Measurements from ENCODE around the gene C11orf97.
A peak's percentile ranks its signal among the peaks of the same experiment; 100 is the strongest.
"Not testable (repeated sequence)": the region's sequence is repeated elsewhere in the genome, so short reads cannot be mapped to it uniquely, and the experiment has no call there.

C11orf97 gene, protein sequence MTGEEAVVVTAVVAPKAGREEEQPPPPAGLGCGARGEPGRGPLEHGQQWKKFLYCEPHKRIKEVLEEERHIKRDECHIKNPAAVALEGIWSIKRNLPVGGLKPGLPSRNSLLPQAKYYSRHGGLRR

GRCh38 chr11:94511932-94512781 is at the start of gene C11orf97:
Gene C11orf97, plus strand, starts transcription at chr11:94512461. Its CDS starts 68 bp downstream, at chr11:94512529.
- no peak for DNase-seq

DNA sequence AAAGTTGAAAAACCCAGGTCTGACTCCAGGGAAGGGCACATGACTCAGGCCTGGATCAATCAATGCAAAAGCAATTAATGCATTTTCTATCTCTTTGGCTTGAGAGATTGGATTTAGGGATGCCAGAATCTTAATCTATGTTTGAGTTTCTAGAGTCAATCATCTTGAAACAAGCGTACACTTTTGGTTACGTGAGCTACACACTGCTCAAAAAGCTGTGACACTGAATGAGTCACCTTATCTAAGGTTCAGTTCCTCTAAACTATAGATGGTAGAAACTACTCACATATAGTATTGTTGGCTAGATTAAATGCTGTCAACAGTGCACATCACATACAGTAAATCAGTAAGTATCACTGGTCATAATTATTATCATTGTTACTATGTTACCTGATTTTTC is 42.8 kb upstream of the C11orf97 start:
- DNase-seq, result no peak

DNA sequence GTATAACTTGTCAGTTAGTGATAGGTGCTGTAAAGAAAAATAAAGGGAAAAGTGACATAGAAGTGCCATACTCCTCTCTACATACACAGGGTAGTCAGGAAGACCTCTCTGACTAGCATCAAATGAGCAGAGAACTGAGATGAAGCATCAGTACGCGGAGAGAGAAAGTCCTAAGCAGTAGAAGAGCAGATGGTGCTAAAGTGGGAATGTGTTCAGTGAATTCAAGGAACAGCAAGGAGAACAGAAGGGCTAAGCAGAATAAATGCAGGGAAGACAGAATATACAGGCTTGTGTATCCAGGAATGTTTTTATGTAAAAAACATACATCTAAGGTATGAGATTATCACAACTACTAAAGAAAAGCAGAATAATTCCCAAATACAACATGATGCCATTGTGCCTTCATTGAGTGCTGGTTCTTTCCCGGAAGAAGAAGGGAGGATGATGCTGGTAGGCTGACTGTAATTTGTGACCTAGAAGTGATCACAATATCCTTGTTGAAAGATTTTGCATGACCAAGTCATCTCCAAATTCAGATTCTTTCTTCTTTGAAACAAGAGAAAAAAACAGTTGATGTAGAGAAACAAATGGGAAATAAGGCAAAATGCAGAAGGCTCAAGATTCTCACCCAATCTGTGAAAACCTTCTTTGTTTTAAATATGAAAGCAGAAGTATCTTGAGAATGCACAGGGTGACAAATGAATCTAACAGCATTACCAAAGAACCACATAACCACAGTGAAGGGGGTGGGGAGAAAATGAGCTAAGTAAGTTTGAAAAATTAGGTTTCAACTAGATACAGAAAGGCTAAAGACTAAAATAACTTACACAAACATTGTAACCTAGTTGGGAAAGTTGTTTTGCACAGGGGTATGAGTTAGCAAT is 39.1 kb upstream of the C11orf97 start:
- DNase-seq, result no peak

DNA sequence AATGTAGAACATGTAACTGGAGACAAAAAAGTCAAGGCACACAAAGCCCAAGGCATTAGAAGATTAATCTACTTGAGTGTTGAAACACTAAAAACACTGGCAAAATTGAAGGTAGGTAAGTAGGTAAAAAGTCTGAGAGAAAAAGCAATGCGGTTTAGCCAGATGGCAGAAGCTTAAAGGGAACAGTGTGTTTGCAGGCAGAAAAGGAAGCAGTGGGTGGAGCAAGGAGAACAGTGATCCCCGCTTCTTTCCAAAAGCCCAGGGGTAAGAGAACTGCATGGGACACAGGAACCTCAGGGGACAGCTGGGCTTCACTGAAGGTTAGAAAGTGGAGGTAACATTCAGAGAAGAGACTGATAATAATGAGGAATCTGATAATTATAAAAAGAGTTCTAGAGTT is 34.6 kb upstream of the C11orf97 start:
- no peak for DNase-seq

GRCh38 chr11:94481342-94481741 is 30.9 kb upstream of the C11orf97 start:
- DNase-seq, result no peak

GRCh38 chr11:94486068-94486467 is 26.2 kb upstream of the C11orf97 start:
- no peak for DNase-seq

GRCh38 chr11:94493281-94494125 is 18.8 kb upstream of the C11orf97 start, which contains the start of the genes ANKRD49 and MRE11:
Gene ANKRD49, plus strand, starts transcription at chr11:94493984. Its CDS starts 2,710 bp downstream, at chr11:94496694.
Gene MRE11, minus strand, starts transcription at chr11:94493844. Its CDS starts 1,043 bp downstream, at chr11:94492801.
- peak; percentile 93 for DNase-seq

DNA sequence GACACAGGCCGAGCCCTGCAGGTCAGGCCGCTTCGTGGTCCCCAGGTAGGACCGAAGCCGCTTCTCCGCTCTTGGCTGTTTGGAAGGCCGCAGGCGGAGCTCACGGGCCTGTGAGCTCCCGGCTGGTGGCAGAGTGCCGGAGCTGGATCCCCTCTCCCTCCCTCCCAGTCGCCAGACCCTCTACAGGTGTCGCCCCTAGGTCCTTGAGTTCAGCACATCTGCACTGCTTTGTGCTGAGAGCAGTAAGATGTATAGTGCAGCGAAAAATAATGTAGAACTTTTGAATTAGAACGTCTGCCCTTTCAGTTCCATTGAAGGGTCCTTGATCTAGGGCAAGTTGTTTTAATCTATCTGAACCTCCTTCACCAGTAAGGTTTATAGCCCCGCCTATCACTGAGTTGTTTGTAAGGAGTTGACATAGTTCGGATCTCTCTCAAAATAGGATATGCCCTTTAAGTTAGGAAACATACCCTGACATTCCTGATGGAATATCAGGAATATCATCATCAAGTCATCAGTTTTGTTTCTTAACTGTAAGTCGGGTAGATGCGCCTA is 18.1 kb upstream of the C11orf97 start:
- no peak for DNase-seq

DNA sequence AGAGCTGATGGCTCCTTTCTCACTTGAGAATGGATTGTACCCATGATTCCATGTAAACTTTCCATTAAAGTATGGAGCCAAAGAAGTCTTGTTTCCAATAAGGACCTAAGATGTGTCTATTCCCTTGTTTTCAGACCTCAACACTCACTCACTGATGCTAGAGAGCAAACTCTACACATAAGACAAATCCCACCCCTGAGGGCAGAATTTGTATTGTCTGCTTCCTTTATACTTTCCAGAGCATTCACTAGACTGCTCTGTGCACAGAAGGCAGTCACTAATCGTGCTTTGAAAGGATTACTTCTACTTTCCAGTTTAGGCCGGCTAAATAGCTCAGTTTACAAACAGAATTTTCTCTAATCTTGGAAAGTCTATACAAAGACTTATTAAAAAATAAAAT is 12.1 kb upstream of the C11orf97 start:
- DNase-seq, result no peak

- DNase-seq, result no peak
Observed at GRCh38 chr11:94501522-94501921, 10.7 kb upstream of the C11orf97 start.

GRCh38 chr11:94504689-94505293 is 7.5 kb upstream of the C11orf97 start:
- no peak for DNase-seq

GRCh38 chr11:94506513-94506912 is 5.7 kb upstream of the C11orf97 start:
- DNase-seq, result not testable (repeated sequence)

DNA sequence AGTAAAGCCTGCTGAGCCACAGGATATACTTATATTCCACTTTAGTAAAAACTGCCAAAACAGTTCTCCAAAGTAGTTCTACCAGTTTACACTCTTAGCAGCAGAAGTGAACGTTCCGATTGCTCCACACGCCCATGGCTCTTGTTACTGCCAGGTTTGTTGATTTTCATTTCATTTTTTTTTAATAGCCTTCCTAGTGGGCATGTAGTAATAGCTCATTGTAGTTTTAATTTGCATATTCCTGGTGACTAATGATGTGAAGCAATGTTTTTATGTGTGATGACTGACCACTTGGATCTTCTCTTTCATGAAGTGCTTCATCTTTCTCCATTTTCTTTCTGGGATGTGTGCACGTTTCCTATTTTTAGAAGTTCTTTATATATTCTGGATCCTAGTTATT is 4.8 kb upstream of the C11orf97 start:
- no peak for DNase-seq

DNA sequence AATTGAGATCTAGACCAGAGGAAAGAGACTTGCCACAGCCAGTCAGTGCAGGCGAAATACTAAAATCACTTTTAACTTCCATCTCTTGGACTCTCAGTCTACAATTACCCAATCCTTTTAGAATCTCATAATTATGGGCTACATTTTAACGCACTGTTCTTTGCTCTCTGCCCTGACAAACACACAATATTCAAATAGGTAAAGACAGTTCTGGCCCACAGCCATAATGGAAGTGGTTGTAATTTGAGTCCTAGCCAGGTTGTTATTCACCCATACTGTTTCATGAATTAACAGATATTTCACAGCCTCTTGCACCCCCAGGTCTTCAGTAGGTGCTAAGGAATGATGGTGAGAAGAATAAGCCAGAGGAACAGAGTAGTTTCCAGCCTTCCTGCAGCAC is 830 bp downstream of the C11orf97 start:
- DNase-seq, result peak; percentile 60

DNA sequence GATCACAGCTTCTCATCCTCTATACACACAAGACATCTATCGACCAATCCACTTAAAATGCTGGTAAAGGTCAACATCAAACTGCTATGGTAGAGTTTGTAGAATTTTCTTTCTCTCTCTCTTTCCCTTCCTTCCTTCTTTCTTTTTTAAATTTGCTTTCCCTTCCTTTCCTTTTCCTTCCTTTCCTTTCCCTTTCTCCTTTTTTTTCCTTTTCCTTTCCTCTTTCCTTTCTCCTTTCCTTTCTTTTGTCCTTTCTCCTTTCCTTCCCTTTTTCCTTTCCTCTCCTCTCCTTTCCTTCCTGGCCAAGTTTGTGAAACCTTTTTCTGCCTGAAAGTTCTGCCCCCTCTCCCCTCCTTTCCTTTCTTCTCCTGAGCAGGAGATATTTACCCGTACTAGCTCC is 3.1 kb downstream of the C11orf97 start:
- DNase-seq, result no peak

DNA sequence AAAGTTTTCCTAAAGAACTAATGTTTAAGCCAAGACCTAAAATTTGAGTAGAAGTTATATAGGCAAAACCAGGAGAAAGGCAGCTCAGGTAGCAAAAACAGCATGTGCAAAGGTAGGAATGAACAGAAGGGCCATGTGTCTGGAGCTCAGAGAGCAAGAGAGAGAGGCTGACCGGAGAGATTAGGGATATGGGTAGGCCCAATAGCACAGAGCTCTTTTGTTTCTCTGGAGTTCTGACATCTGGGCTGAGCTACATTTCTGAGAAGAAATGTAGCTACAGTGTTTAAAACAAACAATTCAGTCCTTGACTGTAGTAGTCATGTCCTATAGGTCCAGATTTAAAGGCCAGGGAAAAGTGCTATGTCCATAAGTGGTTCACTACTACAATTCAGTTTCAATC is 4.5 kb downstream of the C11orf97 start:
- DNase-seq, result no peak

- no peak for DNase-seq
Observed at GRCh38 chr11:94518300-94518699, 6.0 kb downstream of the C11orf97 start.

DNA sequence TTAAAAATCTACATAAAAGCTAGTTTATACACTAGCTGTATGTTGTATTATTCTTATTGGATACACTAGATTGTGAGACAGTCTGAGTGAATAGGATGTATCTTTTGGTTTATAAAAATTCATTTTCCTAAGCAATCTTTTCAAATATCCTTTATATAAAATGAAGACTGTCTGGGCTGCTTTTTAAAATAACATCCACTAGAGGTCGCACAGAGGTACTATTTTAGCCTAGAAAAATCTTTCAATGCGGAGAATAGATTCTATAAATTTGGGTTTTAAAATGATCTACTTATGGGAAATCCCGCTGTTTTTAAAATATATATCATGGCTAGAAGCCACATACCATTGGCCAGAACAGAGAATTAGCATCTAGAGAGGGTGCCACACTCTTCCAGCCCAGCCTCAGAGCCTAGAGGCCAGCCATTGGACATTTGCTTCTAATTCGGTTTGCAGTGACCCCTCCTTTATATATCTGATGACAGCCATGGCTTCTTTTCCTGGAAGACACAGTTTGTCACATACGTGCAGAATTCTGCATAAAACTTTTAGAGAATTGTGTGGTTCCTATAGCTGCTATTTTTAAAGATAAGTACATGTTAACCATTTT is 7.3 kb downstream of the C11orf97 start:
- no peak for DNase-seq

- no peak for DNase-seq
Observed at GRCh38 chr11:94521684-94522083, 9.4 kb downstream of the C11orf97 start.

DNA sequence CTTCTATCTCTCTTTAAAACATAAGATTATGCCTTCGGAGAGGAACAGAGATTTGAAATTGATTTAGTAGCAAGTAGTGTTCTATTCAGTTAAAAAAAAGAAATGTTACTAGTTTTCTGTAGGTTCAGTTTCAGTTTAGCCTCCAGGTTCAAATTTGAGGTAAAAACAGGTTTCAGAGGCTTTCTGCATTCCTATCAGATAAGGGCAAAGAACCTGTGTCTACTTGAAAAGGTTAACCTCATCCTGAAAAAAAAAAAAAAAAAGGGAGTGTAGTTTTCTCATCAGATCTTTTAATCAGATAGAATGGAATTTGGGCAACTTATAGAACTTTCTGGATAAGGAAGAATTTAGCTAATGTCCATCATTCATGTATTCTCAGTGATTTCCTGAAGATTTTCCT is 12.1 kb downstream of the C11orf97 start:
- DNase-seq, result no peak
